Thoracic aorta (tissue), 2 donors: ENCODE measurements around the gene TMPRSS4. TPM values are rescaled to one million over a fixed set of nuclear protein-coding genes. Genes with fewer than 3 reads are reported as not detected.

Experiments used
- ATAC-seq: fragments of 150-250 bp; one replicate; pipeline ENCODE4 v1.8.0; 2017; ENCODE audit warnings: low read depth; ENCODE audit not compliant: insufficient number of reproducible peaks, low FRiP score
- DNase-seq: peaks from one replicate; pipeline ENCODE4 v3.0.0-alpha.2; 2020; ENCODE audit warnings: low spot score
- H3K27ac ChIP-seq, 2 donors: fragments of 200-600 bp; sonication (generic); 1 replicate in 1 of 2; 2 replicates in 1 of 2; pipeline ENCODE4 v1.5.1; 2016; ENCODE audit warnings: mild to moderate bottlenecking in 2 of 2, moderate library complexity in 2 of 2
- H3K27me3 ChIP-seq: fragments of 200-600 bp; sonication (generic); replicated peaks from 2 replicates; pipeline ENCODE4 v1.6.0; 2016; ENCODE audit warnings: mild to moderate bottlenecking; ENCODE audit not compliant: insufficient read depth
- H3K36me3 ChIP-seq: fragments of 200-600 bp; sonication (generic); one replicate; pipeline ENCODE4 v1.5.1; 2016
- H3K4me1 ChIP-seq, 2 donors: fragments of 200-600 bp; sonication (generic); 1 replicate in 1 of 2; 2 replicates in 1 of 2; pipeline versions ENCODE4 v1.5.1 to v1.6.0; 2016; ENCODE audit warnings: low read depth in 2 of 2, mild to moderate bottlenecking in 1 of 2; ENCODE audit not compliant: control insufficient read depth in 1 of 2
- H3K4me3 ChIP-seq: fragments of 200-600 bp; sonication (generic); 2 replicates; pipeline ENCODE4 v1.5.1; 2016; ENCODE audit warnings: mild to moderate bottlenecking
- H3K9me3 ChIP-seq: fragments of 200-600 bp; sonication (generic); 2 replicates; pipeline ENCODE4 v1.5.1; 2016
- total RNA-seq, 2 donors: library from RNA; depleted of rRNA; stranded (reverse); fragments of >200 nt; gene quantifications; one replicate each; pipeline versions ENCODE4 v1.1.0 to v1.2.3, GENCODE V29; 2016
- TF ChIP-seq, protein P1 (sequence below): fragments of 200-600 bp; sonication (generic); IDR thresholded peaks from one replicate; pipeline ENCODE4 v1.5.1; 2019; ENCODE audit warnings: antibody characterized with exemption

Gene TMPRSS4
- total RNA-seq, 2 donors from 2014 or later = 2.2 TPM; not detected in 1

GRCh38 chr11:118109231-118109630, 32.4 kb downstream of the TMPRSS4 start:
- H3K4me3 ChIP-seq = no peak overlapping the region
- H3K27me3 ChIP-seq = no peaks in the 10 kb centered on the region
- H3K4me1 ChIP-seq = no peaks in the 10 kb centered on the region
- H3K27ac ChIP-seq = no peak overlapping the region
- H3K9me3 ChIP-seq = no peaks in the 10 kb centered on the region
- DNase-seq (no peak), ATAC-seq (no peak)
- TF ChIP-seq, protein P1, sequence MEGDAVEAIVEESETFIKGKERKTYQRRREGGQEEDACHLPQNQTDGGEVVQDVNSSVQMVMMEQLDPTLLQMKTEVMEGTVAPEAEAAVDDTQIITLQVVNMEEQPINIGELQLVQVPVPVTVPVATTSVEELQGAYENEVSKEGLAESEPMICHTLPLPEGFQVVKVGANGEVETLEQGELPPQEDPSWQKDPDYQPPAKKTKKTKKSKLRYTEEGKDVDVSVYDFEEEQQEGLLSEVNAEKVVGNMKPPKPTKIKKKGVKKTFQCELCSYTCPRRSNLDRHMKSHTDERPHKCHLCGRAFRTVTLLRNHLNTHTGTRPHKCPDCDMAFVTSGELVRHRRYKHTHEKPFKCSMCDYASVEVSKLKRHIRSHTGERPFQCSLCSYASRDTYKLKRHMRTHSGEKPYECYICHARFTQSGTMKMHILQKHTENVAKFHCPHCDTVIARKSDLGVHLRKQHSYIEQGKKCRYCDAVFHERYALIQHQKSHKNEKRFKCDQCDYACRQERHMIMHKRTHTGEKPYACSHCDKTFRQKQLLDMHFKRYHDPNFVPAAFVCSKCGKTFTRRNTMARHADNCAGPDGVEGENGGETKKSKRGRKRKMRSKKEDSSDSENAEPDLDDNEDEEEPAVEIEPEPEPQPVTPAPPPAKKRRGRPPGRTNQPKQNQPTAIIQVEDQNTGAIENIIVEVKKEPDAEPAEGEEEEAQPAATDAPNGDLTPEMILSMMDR = no peak
- no peaks in the 10 kb centered on the region for H3K36me3 ChIP-seq

DNA sequence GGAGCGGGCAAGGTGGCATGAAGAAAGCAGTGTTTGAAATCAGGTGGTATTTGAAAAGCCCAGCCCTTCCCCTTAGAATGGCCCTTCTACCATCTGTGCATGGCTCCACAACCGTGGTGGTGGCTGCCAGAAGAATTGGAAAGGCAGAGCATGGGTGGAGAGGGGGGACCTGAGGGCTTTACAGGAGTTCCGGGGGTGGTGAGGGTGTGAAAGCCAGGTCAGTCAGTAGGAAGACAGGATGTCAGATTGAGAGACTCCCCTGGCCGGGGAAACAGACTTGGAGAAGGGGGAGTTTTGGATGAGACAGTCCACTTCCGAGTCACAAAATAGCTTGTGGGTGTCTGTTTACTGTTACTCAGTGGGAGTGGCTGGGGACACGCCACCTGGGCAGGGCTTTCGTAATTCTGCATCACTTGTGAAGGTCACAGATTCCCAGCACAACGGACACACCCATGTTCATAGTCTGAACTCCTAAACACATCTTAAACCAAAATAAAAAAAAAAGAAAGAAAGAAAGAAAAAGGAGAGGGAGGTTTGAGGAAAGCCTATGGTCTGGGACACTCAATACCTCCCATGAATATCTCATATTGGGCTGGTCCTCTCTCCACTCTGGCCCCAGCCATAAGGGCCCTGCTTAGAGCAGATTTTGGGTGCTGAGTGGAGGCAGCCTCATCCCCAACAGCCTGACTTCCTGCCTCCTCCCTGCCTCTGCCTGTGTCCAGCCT, 34.3 kb downstream of the TMPRSS4 start:
- Histone ChIP-seq H3K4me1 (no peaks in the 10 kb centered on the region), H3K4me3 (no peak overlapping the region), H3K36me3 (no peaks in the 10 kb centered on the region), H3K27ac (no peak overlapping the region), H3K27me3 (no peaks in the 10 kb centered on the region), H3K9me3 (no peaks in the 10 kb centered on the region)
- TF ChIP-seq, protein P1 = no peak
- DNase-seq = no peak
- no peak for ATAC-seq

DNA sequence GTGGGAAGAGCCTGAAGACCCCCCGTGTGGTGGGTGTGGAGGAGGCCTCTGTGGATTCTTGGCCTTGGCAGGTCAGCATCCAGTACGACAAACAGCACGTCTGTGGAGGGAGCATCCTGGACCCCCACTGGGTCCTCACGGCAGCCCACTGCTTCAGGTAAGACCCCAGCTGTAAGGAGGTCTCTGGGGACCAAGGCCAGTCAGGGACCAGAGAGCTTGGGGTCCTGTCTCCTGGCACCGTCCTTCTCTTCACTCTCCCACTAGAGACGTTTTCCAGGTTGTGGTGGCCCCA, 34.8 kb downstream of the TMPRSS4 start:
- Histone ChIP-seq H3K27ac (no peak overlapping the region), H3K9me3 (no peaks in the 10 kb centered on the region), H3K4me3 (no peak overlapping the region), H3K36me3 (no peaks in the 10 kb centered on the region), H3K4me1 (no peaks in the 10 kb centered on the region), H3K27me3 (no peaks in the 10 kb centered on the region)
- TF ChIP-seq, protein P1 = no peak
- ATAC-seq (no peak), DNase-seq (no peak)

DNA sequence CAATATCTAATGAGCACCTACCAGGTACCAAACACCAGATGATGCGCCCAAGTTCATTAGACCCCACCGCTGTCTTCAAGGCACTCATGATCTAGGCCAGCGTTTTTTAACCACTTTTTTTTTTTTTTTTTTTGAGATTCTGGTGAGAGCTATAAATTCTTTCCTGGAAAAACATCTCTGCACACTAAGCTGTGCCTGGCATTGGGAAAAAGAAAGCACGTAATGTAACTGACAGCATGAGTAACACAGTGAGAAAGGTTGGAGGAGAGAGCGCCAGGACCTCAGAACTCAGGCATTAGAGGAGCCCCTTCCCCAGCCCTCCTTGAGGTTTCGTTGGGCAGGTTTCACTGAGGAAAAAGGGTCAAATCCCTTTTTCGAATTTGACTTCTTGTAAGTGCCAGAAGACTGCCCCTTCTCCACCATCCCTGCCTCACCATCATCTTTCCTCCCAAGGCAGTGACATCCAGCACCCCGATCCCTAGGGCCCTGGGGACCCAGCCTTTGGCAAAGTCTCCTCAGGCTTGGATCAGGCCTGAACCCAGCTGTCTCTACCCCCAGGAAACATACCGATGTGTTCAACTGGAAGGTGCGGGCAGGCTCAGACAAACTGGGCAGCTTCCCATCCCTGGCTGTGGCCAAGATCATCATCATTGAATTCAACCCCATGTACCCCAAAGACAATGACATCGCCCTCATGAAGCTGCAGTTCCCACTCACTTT, 36.0 kb downstream of the TMPRSS4 start:
- Histone ChIP-seq H3K4me1 (no peaks in the 10 kb centered on the region), H3K27me3 (no peaks in the 10 kb centered on the region), H3K27ac (no peak overlapping the region), H3K4me3 (no peak overlapping the region), H3K36me3 (no peaks in the 10 kb centered on the region), H3K9me3 (no peaks in the 10 kb centered on the region)
- ATAC-seq (no peak), DNase-seq (no peak)
- TF ChIP-seq, protein P1 = no peak

- DNase-seq (no peak), ATAC-seq (no peak)
- H3K9me3 ChIP-seq = no peaks in the 10 kb centered on the region
- H3K4me1 ChIP-seq = no peaks in the 10 kb centered on the region
- no peaks in the 10 kb centered on the region for H3K36me3 ChIP-seq
- no peak overlapping the region for H3K27ac ChIP-seq
- no peak overlapping the region for H3K4me3 ChIP-seq
- H3K27me3 ChIP-seq = no peaks in the 10 kb centered on the region
- TF ChIP-seq, protein P1 = no peak
Observed at GRCh38 chr11:118114266-118114665, 37.4 kb downstream of the TMPRSS4 start.
